Measurements from ENCODE around the gene MAD2L1BP.
"Not testable (repeated sequence)": the region's sequence is repeated elsewhere in the genome, so short reads cannot be mapped to it uniquely, and the experiment has no call there.

MAD2L1BP gene

GRCh38 chr6:43635387-43636307 is at the start of gene MAD2L1BP:
MAD2L1BP (plus strand) TSS chr6:43635840; CDS start chr6:43635876, 36 bp downstream.
- in situ Hi-C loops (cut with HindIII; ENCODE audit: low sequenced_read_pairs): no loop called here

GRCh38 chr6:43588194-43588593 is 47.4 kb upstream of the MAD2L1BP start:
- in situ Hi-C loops (cut with HindIII; ENCODE audit: low sequenced_read_pairs): no loop called here

- in situ Hi-C loops (cut with HindIII; ENCODE audit: low sequenced_read_pairs): not testable (repeated sequence)
Measured at GRCh38 chr6:43589564-43589963, 46.1 kb upstream of the MAD2L1BP start.

GRCh38 chr6:43593938-43594337 is 41.7 kb upstream of the MAD2L1BP start:
- in situ Hi-C loops (cut with HindIII; ENCODE audit: low sequenced_read_pairs): loop anchor here (5.0 kb wide), 1 partner anchor 78 kb away; no protein-coding TSS in a partner anchor

GRCh38 chr6:43600595-43600994 is 35.0 kb upstream of the MAD2L1BP start:
- in situ Hi-C loops (cut with HindIII; ENCODE audit: low sequenced_read_pairs): no loop called here

GRCh38 chr6:43604174-43604573 is 31.5 kb upstream of the MAD2L1BP start:
- in situ Hi-C loops (cut with HindIII; ENCODE audit: low sequenced_read_pairs): no loop called here

- in situ Hi-C loops (cut with HindIII; ENCODE audit: low sequenced_read_pairs): no loop called here
Measured at GRCh38 chr6:43606019-43606418, 29.6 kb upstream of the MAD2L1BP start.

GRCh38 chr6:43608310-43608763 is 27.3 kb upstream of the MAD2L1BP start:
- in situ Hi-C loops (cut with HindIII; ENCODE audit: low sequenced_read_pairs): no loop called here

GRCh38 chr6:43608807-43609206 is 26.8 kb upstream of the MAD2L1BP start:
- in situ Hi-C loops (cut with HindIII; ENCODE audit: low sequenced_read_pairs): no loop called here

GRCh38 chr6:43609402-43609801 is 26.2 kb upstream of the MAD2L1BP start:
- in situ Hi-C loops (cut with HindIII; ENCODE audit: low sequenced_read_pairs): no loop called here

GRCh38 chr6:43610431-43610830 is 25.2 kb upstream of the MAD2L1BP start:
- in situ Hi-C loops (cut with HindIII; ENCODE audit: low sequenced_read_pairs): loop anchor here (10.0 kb wide), 1 partner anchor 56 kb away; no protein-coding TSS in a partner anchor

- in situ Hi-C loops (cut with HindIII; ENCODE audit: low sequenced_read_pairs): loop anchor here (10.0 kb wide), 1 partner anchor 59 kb away; no protein-coding TSS in a partner anchor
Measured at GRCh38 chr6:43613721-43614395, 21.8 kb upstream of the MAD2L1BP start.

- in situ Hi-C loops (cut with HindIII; ENCODE audit: low sequenced_read_pairs): loop anchor here (10.0 kb wide), 1 partner anchor 60 kb away; no protein-coding TSS in a partner anchor
Measured at GRCh38 chr6:43614396-43614730, 21.3 kb upstream of the MAD2L1BP start.

- in situ Hi-C loops (cut with HindIII; ENCODE audit: low sequenced_read_pairs): loop anchor here (10.0 kb wide), 1 partner anchor 62 kb away; no protein-coding TSS in a partner anchor
Measured at GRCh38 chr6:43616725-43617472, 18.7 kb upstream of the MAD2L1BP start.

- in situ Hi-C loops (cut with HindIII; ENCODE audit: low sequenced_read_pairs): no loop called here
Measured at GRCh38 chr6:43621078-43621835, 14.4 kb upstream of the MAD2L1BP start.

GRCh38 chr6:43621836-43622180 is 13.8 kb upstream of the MAD2L1BP start:
- in situ Hi-C loops (cut with HindIII; ENCODE audit: low sequenced_read_pairs): no loop called here

- in situ Hi-C loops (cut with HindIII; ENCODE audit: low sequenced_read_pairs): no loop called here
Measured at GRCh38 chr6:43622541-43622940, 13.1 kb upstream of the MAD2L1BP start.

GRCh38 chr6:43623880-43624785 is 11.5 kb upstream of the MAD2L1BP start:
- in situ Hi-C loops (cut with HindIII; ENCODE audit: low sequenced_read_pairs): no loop called here

GRCh38 chr6:43624786-43625288 is 10.8 kb upstream of the MAD2L1BP start:
- in situ Hi-C loops (cut with HindIII; ENCODE audit: low sequenced_read_pairs): no loop called here

Measured in endothelial cell of hepatic sinusoid (primary cell).